VCaP (cell line): ENCODE results near the gene SLC39A2.
"Not testable (repeated sequence)": the region's sequence is repeated elsewhere in the genome, so short reads cannot be mapped to it uniquely, and the experiment has no call there.

Experiments
- H3K27ac ChIP-seq: fragments of 450-650 bp; 2 replicates; pipeline ENCODE4 v1.5.1; 2017
- CTCF ChIP-seq: fragments of 450-650 bp; conservative IDR thresholded peaks from 2 replicates; pipeline ENCODE4 v1.5.1; 2017; ENCODE audit warnings: mild to moderate bottlenecking, moderate library complexity

SLC39A2 gene

GRCh38 chr14:21039585-21040369 is 40.7 kb downstream of the SLC39A2 start:
- peak; percentile 81 for TF ChIP-seq CTCF

GRCh38 chr14:21040370-21040925 is 41.4 kb downstream of the SLC39A2 start:
- H3K27ac ChIP-seq = no peak overlapping the region
- peak; percentile 54 for TF ChIP-seq CTCF

More at GRCh38 chr14:21039585-21040369, 40.7 kb downstream of the SLC39A2 start:
- 0 out of 2 replicates have a peak overlapping the region, but pooled peaks have one; percentile 11 for H3K27ac ChIP-seq

- not testable (repeated sequence) for H3K27ac ChIP-seq
These were observed 41.8 kb downstream of the SLC39A2 start for GRCh38 chr14:21040941-21041340.

GRCh38 chr14:21041676-21042433 is 42.8 kb downstream of the SLC39A2 start, which contains the start of gene RNASE7:
Gene RNASE7 (plus strand): TSS chr14:21042362. CDS start chr14:21042993, 631 bp downstream.
- H3K27ac ChIP-seq = no peak within 1 kb of the TSS; the same call in 1 of the 2 replicates

GRCh38 chr14:21042918-21043317 is 43.8 kb downstream of the SLC39A2 start:
- H3K27ac ChIP-seq = no peak overlapping the region
- no peak for TF ChIP-seq CTCF

More at GRCh38 chr14:21041676-21042433, 42.8 kb downstream of the SLC39A2 start, which contains the start of gene RNASE7:
- no peak for TF ChIP-seq CTCF

GRCh38 chr14:21043387-21043973 is 44.4 kb downstream of the SLC39A2 start:
- no peak for TF ChIP-seq CTCF
- peak overlapping the region; percentile 13; the same call in 1 of the 2 replicates for H3K27ac ChIP-seq

GRCh38 chr14:21043974-21044618 is 45.0 kb downstream of the SLC39A2 start:
- H3K27ac ChIP-seq = peak overlapping the region; percentile 13; the same call in 1 of the 2 replicates
- no peak for TF ChIP-seq CTCF
